Coronary artery (tissue), 2 donors: ENCODE results near the gene ZEB1.

Experiments used
- DNase-seq: peaks from one replicate; pipeline ENCODE4 v3.0.0-alpha.2; 2017; ENCODE audit warnings: low spot score
- H3K27ac ChIP-seq, 2 donors: fragments of 200-600 bp; sonication (generic); one replicate each; pipeline ENCODE4 v1.5.1; 2016 to 2019
- H3K4me3 ChIP-seq: fragments of 200-600 bp; sonication (generic); 2 replicates; pipeline ENCODE4 v1.5.1; 2016; ENCODE audit warnings: mild to moderate bottlenecking, moderate library complexity
- CTCF ChIP-seq: fragments of 200-600 bp; sonication (generic); IDR thresholded peaks from one replicate; pipeline ENCODE4 v1.5.1; 2019; ENCODE audit warnings: antibody characterized with exemption

ZEB1 gene

GRCh38 chr10:31317652-31318381, 1.2 kb upstream of the ZEB1 start:
- no peak for DNase-seq
- Histone ChIP-seq H3K27ac (peak overlapping the region; percentile 95 to 100), H3K4me3 (peak overlapping the region; percentile 99)
- no peak for TF ChIP-seq CTCF

- Histone ChIP-seq H3K27ac (peak overlapping the region; percentile 95 to 100), H3K4me3 (peak overlapping the region; percentile 99)
- DNase-seq, result peak; percentile 84
Observed at GRCh38 chr10:31318382-31318853, 598 bp upstream of the ZEB1 start.

GRCh38 chr10:31319602-31320549, 860 bp downstream of the ZEB1 start:
- Histone ChIP-seq H3K4me3 (peak overlapping the region; percentile 99), H3K27ac (peak overlapping the region; percentile 95 to 100)
- TF ChIP-seq CTCF, result no peak
- DNase-seq, result peak; percentile 78

More at GRCh38 chr10:31318382-31318853, 598 bp upstream of the ZEB1 start:
- no peak for TF ChIP-seq CTCF

- Histone ChIP-seq H3K4me3 (peak overlapping the region; percentile 99), H3K27ac (peak overlapping the region; percentile 95 to 100)
- TF ChIP-seq CTCF, result no peak
- DNase-seq, result peak; percentile 75
Observed at GRCh38 chr10:31320550-31321211, 1.7 kb downstream of the ZEB1 start.

- no peak for TF ChIP-seq CTCF
- DNase-seq, result no peak
- peak overlapping the region; percentile 95 to 100 for H3K27ac ChIP-seq
- peak overlapping the region; percentile 99 for H3K4me3 ChIP-seq
Observed at GRCh38 chr10:31321396-31321941, 2.5 kb downstream of the ZEB1 start.

GRCh38 chr10:31322647-31323046, 3.6 kb downstream of the ZEB1 start:
- no peak for TF ChIP-seq CTCF
- peak overlapping the region; percentile 99 for H3K4me3 ChIP-seq
- H3K27ac ChIP-seq, result no peak overlapping the region
- no peak for DNase-seq
